CD14-positive monocyte (primary cell): ENCODE data around the gene C1QL1. TPM values are rescaled to one million over a fixed set of nuclear protein-coding genes. Genes with fewer than 3 reads are reported as not detected.

Experiments used
- DNase-seq, 3 donors: peaks; one replicate each; pipeline ENCODE4 v3.0.0-alpha.2; 2011 to 2022
- H2AFZ ChIP-seq: 2 replicates; pipeline ENCODE4 v1.6.0; 2012; ENCODE audit warnings: mild to moderate bottlenecking, low read depth, low read length, inconsistent platforms; ENCODE audit not compliant: insufficient read depth, poor library complexity, severe bottlenecking
- H3K27ac ChIP-seq, 2 donors: 1 replicate in 1 of 2; 2 replicates in 1 of 2; pipeline ENCODE4 v1.5.1; 2012 to 2013; ENCODE audit warnings: low read length in 2 of 2, control low read depth in 1 of 2, inconsistent platforms in 1 of 2, low read depth in 1 of 2, mild to moderate bottlenecking in 1 of 2
- H3K27me3 ChIP-seq, 2 donors: one replicate each; pipeline versions ENCODE4 v1.6.0 to v1.6.1; 2011 to 2013; ENCODE audit warnings: low read length in 2 of 2; ENCODE audit not compliant: control insufficient read depth in 2 of 2, insufficient read depth in 2 of 2
- H3K36me3 ChIP-seq, 2 donors: replicated peaks in 1 of 2; 1 replicate in 1 of 2; 2 replicates in 1 of 2; pipeline versions ENCODE4 v1.5.1 to v1.6.1; 2012 to 2013; ENCODE audit warnings: low read length in 2 of 2, control low read depth in 1 of 2, inconsistent platforms in 1 of 2, mild to moderate bottlenecking in 1 of 2; ENCODE audit not compliant: insufficient read depth in 2 of 2, control insufficient read depth in 1 of 2
- H3K4me1 ChIP-seq, 2 donors: 1 replicate in 1 of 2; 2 replicates in 1 of 2; pipeline versions ENCODE4 v1.5.1 to v1.6.1; 2012 to 2013; ENCODE audit warnings: low read length in 2 of 2, control low read depth in 1 of 2, inconsistent platforms in 1 of 2, mild to moderate bottlenecking in 1 of 2, moderate library complexity in 1 of 2; ENCODE audit not compliant: insufficient read depth in 2 of 2, control insufficient read depth in 1 of 2
- H3K4me2 ChIP-seq: replicated peaks from 2 replicates; pipeline ENCODE3; 2012; ENCODE audit warnings: low read length, moderate library complexity, mild to moderate bottlenecking; ENCODE audit not compliant: poor library complexity, severe bottlenecking; ENCODE audit errors: extremely low read depth
- H3K4me3 ChIP-seq, 3 experiments: fragments of 200-600 bp in 1 of 3; sonication (generic) in 1 of 3; replicated peaks in 1 of 3; 1 replicate in 2 of 3; 2 replicates in 1 of 3; pipeline ENCODE4 v1.5.1; 2011 to 2013; ENCODE audit warnings: low read length in 3 of 3, mild to moderate bottlenecking in 3 of 3, control low read depth in 2 of 3, low read depth in 2 of 3, inconsistent platforms in 1 of 3, moderate library complexity in 1 of 3
- H3K79me2 ChIP-seq: 2 replicates; pipeline ENCODE4 v1.6.0; 2012; ENCODE audit warnings: mild to moderate bottlenecking, control low read depth, inconsistent platforms, low read length, moderate library complexity; ENCODE audit not compliant: insufficient read depth
- H3K9ac ChIP-seq: 2 replicates; pipeline ENCODE4 v1.6.0; 2017; ENCODE audit warnings: low read length, mild to moderate bottlenecking; ENCODE audit not compliant: insufficient read depth, poor library complexity, severe bottlenecking
- H3K9me3 ChIP-seq, 2 donors: replicated peaks in 1 of 2; 1 replicate in 1 of 2; 2 replicates in 1 of 2; pipeline versions ENCODE4 v1.5.1 to v1.6.1; 2012 to 2013; ENCODE audit warnings: low read length in 2 of 2, control low read depth in 1 of 2; ENCODE audit not compliant: control insufficient read depth in 1 of 2, insufficient read depth in 1 of 2
- H4K20me1 ChIP-seq: 2 replicates; pipeline ENCODE4 v1.6.0; 2012; ENCODE audit warnings: mild to moderate bottlenecking, low read length, control low read depth, moderate library complexity; ENCODE audit not compliant: insufficient read depth
- H3K27ac Mint-ChIP-seq, 7 donors: one replicate each; pipeline ENCODE4 v1.8.0; 2020; ENCODE audit warnings: mild to moderate bottlenecking in 7 of 7, mixed read lengths in 7 of 7, moderate library complexity in 6 of 7, inconsistent platforms in 2 of 7
- H3K27me3 Mint-ChIP-seq, 3 donors: one replicate each; pipeline ENCODE4 v1.8.0; 2021 to 2022; ENCODE audit warnings: low read depth in 3 of 3, mild to moderate bottlenecking in 3 of 3, mixed read lengths in 3 of 3, moderate library complexity in 3 of 3, inconsistent platforms in 1 of 3
- H3K36me3 Mint-ChIP-seq, 2 donors: one replicate each; pipeline ENCODE4 v1.8.0; 2020; ENCODE audit warnings: mixed read lengths in 2 of 2, inconsistent platforms in 1 of 2, mild to moderate bottlenecking in 1 of 2
- H3K4me1 Mint-ChIP-seq: one replicate; pipeline ENCODE4 v1.8.0; 2020; ENCODE audit warnings: mild to moderate bottlenecking, mixed read lengths
- H3K4me3 Mint-ChIP-seq, 2 donors: one replicate each; pipeline ENCODE4 v1.8.0; 2020; ENCODE audit warnings: mild to moderate bottlenecking in 2 of 2, mixed read lengths in 2 of 2, moderate library complexity in 1 of 2
- H3K9me3 Mint-ChIP-seq, 7 donors: one replicate each; pipeline ENCODE4 v1.8.0; 2020 to 2022; ENCODE audit warnings: mixed read lengths in 7 of 7, mild to moderate bottlenecking in 6 of 7, moderate library complexity in 6 of 7, inconsistent platforms in 2 of 7
- WGBS: methylation state at CpG from one replicate; pipeline ENCODE4 v1.1.5; 2013; ENCODE audit warnings: missing lambda C conversion rate; ENCODE audit not compliant: insufficient coverage; 5-methylcytosine and 5-hydroxymethylcytosine counted together
- intact Hi-C, 2 donors: fragments of 100-400 bp; cut with micrococcal nuclease; formaldehyde crosslinking; loops; one replicate each; pipeline versions ENCODE4 v1.15.0 to v1.15.1; 2023
- polyA plus RNA-seq, 3 donors: library from polyadenylated mRNA; depleted of rRNA in 1 of 3; unstranded in 2 of 3; stranded (reverse) in 1 of 3; fragments of 300-500 nt in 2 of 3; fragments of >200 nt in 1 of 3; fragmentation: Illumina TruSeq in 2 of 3; gene quantifications; 1 replicate in 2 of 3; 2 replicates in 1 of 3; pipeline ENCODE4 v1.2.3, GENCODE V29; 2012 to 2021
- TF ChIP-seq, protein P1 (sequence below): fragments of 200-600 bp; IDR thresholded peaks from one replicate; pipeline ENCODE4 v1.8.0; 2022; ENCODE audit warnings: antibody characterized with exemption, mild to moderate bottlenecking

The C1QL1 gene
- polyA plus RNA-seq, 3 donors = not detected

DNA sequence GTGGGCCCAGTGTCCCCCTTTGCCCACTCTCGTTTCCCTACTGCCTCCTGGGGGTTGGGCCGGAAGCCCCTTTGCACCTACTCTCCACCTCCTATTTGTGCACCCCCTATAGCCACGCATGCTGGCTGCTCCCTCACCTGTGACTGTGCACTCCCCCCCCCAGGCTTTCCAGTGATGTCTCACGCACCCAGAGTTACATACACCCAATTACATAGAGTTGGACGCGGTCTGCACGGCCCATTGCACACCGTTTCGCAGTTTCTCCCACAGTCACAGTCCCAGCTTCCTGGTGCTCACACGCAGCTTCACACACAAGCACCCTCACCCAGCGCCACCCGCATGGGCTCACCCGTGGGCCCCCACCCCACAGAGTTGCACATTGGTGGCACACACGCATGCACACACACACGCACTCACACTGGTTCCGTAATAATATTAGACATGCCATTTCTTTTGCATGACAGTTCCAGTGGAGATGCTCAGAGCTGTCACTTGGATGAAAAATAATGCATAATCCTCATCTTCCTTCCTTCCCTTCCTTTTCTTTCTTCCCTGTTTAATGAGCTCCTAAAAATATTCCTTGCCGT is 21.5 kb upstream of the C1QL1 start:
- H3K9me3 ChIP-seq = peaks cover 3 to 5% of the 10 kb centered on the region in 2 donors
- peaks cover 23 to 53% of the 10 kb centered on the region in 2 donors for H3K27me3 ChIP-seq
- no peak overlapping the region for H3K4me3 ChIP-seq
- no peak overlapping the region for H3K27ac ChIP-seq
- H2AFZ ChIP-seq = no peak overlapping the region
- H4K20me1 ChIP-seq = no peaks in the 10 kb centered on the region
- WGBS = 92% methylated on average over 14 of the region's 17 CpGs
- Mint-ChIP-seq H3K9me3 (peaks cover 0 to 14% (median 3%) of the 10 kb centered on the region in 7 donors), H3K27ac (no peak overlapping the region), H3K4me1 (peaks cover 6% of the 10 kb centered on the region), H3K27me3 (peaks cover 51 to 72% (median 64%) of the 10 kb centered on the region in 3 donors), H3K4me3 (peak overlapping the region in 1 of 2 donors; percentile 22), H3K36me3 (no peaks in the 10 kb centered on the region)
- no peaks in the 10 kb centered on the region for H3K79me2 ChIP-seq
- H3K4me2 ChIP-seq = no peak overlapping the region
- DNase-seq = no peak
- H3K36me3 ChIP-seq = no peaks in the 10 kb centered on the region
- intact Hi-C loops = no loop called here
- no peak overlapping the region for H3K9ac ChIP-seq
- TF ChIP-seq, protein P1, sequence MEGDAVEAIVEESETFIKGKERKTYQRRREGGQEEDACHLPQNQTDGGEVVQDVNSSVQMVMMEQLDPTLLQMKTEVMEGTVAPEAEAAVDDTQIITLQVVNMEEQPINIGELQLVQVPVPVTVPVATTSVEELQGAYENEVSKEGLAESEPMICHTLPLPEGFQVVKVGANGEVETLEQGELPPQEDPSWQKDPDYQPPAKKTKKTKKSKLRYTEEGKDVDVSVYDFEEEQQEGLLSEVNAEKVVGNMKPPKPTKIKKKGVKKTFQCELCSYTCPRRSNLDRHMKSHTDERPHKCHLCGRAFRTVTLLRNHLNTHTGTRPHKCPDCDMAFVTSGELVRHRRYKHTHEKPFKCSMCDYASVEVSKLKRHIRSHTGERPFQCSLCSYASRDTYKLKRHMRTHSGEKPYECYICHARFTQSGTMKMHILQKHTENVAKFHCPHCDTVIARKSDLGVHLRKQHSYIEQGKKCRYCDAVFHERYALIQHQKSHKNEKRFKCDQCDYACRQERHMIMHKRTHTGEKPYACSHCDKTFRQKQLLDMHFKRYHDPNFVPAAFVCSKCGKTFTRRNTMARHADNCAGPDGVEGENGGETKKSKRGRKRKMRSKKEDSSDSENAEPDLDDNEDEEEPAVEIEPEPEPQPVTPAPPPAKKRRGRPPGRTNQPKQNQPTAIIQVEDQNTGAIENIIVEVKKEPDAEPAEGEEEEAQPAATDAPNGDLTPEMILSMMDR = no peak
- H3K4me1 ChIP-seq = no peaks in the 10 kb centered on the region

- no peak overlapping the region for H3K27ac ChIP-seq
- H3K4me3 ChIP-seq = no peak overlapping the region
- TF ChIP-seq, protein P1 = no peak
- peaks cover 6% of the 10 kb centered on the region for H3K4me1 Mint-ChIP-seq
- H3K9me3 Mint-ChIP-seq = peaks cover 0 to 14% (median 5%) of the 10 kb centered on the region in 7 donors
- H3K4me3 Mint-ChIP-seq = peak overlapping the region in 1 of 2 donors; percentile 59
- no peak overlapping the region for H2AFZ ChIP-seq
- H3K36me3 ChIP-seq = no peaks in the 10 kb centered on the region
- H4K20me1 ChIP-seq = no peaks in the 10 kb centered on the region
- peaks cover 23 to 53% of the 10 kb centered on the region in 2 donors for H3K27me3 ChIP-seq
- no peak for DNase-seq
- H3K4me2 ChIP-seq = no peak overlapping the region
- no peaks in the 10 kb centered on the region for H3K4me1 ChIP-seq
- peaks cover 50 to 71% (median 62%) of the 10 kb centered on the region in 3 donors for H3K27me3 Mint-ChIP-seq
- WGBS = 38% methylated on average over 32 of the region's 34 CpGs
- H3K36me3 Mint-ChIP-seq = no peaks in the 10 kb centered on the region
- H3K27ac Mint-ChIP-seq = no peak overlapping the region
- intact Hi-C loops = no loop called here
- no peak overlapping the region for H3K9ac ChIP-seq
- peaks cover 3 to 5% of the 10 kb centered on the region in 2 donors for H3K9me3 ChIP-seq
- H3K79me2 ChIP-seq = no peaks in the 10 kb centered on the region
Observed at GRCh38 chr17:44988044-44988942, 20.2 kb upstream of the C1QL1 start.
